Small intestine (tissue), 7 donors: ENCODE measurements around the gene TBX15. TPM values are rescaled to one million over a fixed set of nuclear protein-coding genes. Genes with fewer than 3 reads are reported as not detected.
A peak's percentile ranks its signal among the peaks of the same experiment; 100 is the strongest.

Experiments
- DNase-seq, 2 donors: peaks; one replicate each; pipeline versions ENCODE4 v3.0.0 to v3.0.0-alpha.2; 2013
- FAIRE-seq: peaks from 2 replicates; lab custom pipeline; 2012; peaks lifted over from hg19 to GRCh38; lab: Jason Lieb, UNC
- H3K27ac ChIP-seq, 3 donors: one replicate each; pipeline ENCODE4 v1.5.1; 2013; ENCODE audit warnings: low read length in 2 of 3, mild to moderate bottlenecking in 2 of 3, control low read depth in 1 of 3, inconsistent platforms in 1 of 3, low read depth in 1 of 3, moderate library complexity in 1 of 3
- H3K27me3 ChIP-seq, 3 donors: one replicate each; pipeline ENCODE4 v1.6.1; 2013; ENCODE audit warnings: low read length in 3 of 3, inconsistent platforms in 1 of 3; ENCODE audit not compliant: control insufficient read depth in 3 of 3, insufficient read depth in 3 of 3
- H3K36me3 ChIP-seq, 3 donors: one replicate each; pipeline ENCODE4 v1.6.1; 2013; ENCODE audit warnings: low read length in 3 of 3, inconsistent platforms in 1 of 3, low read depth in 1 of 3, mild to moderate bottlenecking in 1 of 3, moderate library complexity in 1 of 3; ENCODE audit not compliant: control insufficient read depth in 3 of 3, insufficient read depth in 2 of 3
- H3K4me1 ChIP-seq, 3 donors: one replicate each; pipeline ENCODE4 v1.6.1; 2013; ENCODE audit warnings: low read length in 2 of 3, inconsistent platforms in 1 of 3, low read depth in 1 of 3, mild to moderate bottlenecking in 1 of 3, moderate library complexity in 1 of 3; ENCODE audit not compliant: control insufficient read depth in 3 of 3, insufficient read depth in 2 of 3
- H3K4me3 ChIP-seq, 3 donors: one replicate each; pipeline ENCODE4 v1.5.1; 2013; ENCODE audit warnings: low read length in 3 of 3, control low read depth in 1 of 3, inconsistent platforms in 1 of 3, low read depth in 1 of 3, mild to moderate bottlenecking in 1 of 3, moderate library complexity in 1 of 3
- H3K9me3 ChIP-seq, 2 donors: one replicate each; pipeline ENCODE4 v1.6.1; 2013; ENCODE audit warnings: low read depth in 1 of 2, low read length in 1 of 2; ENCODE audit not compliant: control insufficient read depth in 2 of 2, insufficient read depth in 1 of 2
- WGBS, 3 donors: extraction: QIAGEN DNeasy Blood & Tissue Kit; methylation state at CpG; one replicate each; pipeline ENCODE4 v1.1.7; 2013; 5-methylcytosine and 5-hydroxymethylcytosine counted together
- polyA plus RNA-seq, 4 donors: library from polyadenylated mRNA; stranded (reverse) in 3 of 4; unstranded in 1 of 4; fragments of 200-250 nt in 3 of 4; fragments of 120-200 nt in 1 of 4; gene quantifications; one replicate each; pipeline versions ENCODE4 v1.2.1 to v1.2.3, GENCODE V29; 2013
- donor health status: healthy with polysubstance abuse.
- donor health status: control.
- donor health status: control.
- donor health status: Bipolar disorder and iron deficiency.
- donor health status: healthy.

Gene TBX15
- polyA plus RNA-seq, 4 donors: 0.09 to 0.18 TPM; not detected in 2

- Histone ChIP-seq H3K9me3 (peaks cover 0 to 11% of the 10 kb centered on the region in 2 donors), H3K27me3 (peaks cover 21 to 100% (median 88%) of the 10 kb centered on the region in 3 donors), H3K27ac (no peak overlapping the region), H3K4me1 (peaks cover 0 to 2% (median under 1%) of the 10 kb centered on the region in 3 donors), H3K4me3 (no peak overlapping the region), H3K36me3 (no peaks in the 10 kb centered on the region)
- 13 to 18% (median 15%) methylated on average over 4 of the region's 4 CpGs for WGBS, 3 donors
- no peak for DNase-seq
- FAIRE-seq: no peak
These were observed 3.3 kb upstream of the TBX15 start for GRCh38 chr1:118991448-118991847.

GRCh38 chr1:118990513-118991152, 2.5 kb upstream of the TBX15 start:
- DNase-seq (no peak), FAIRE-seq (no peak)
- Histone ChIP-seq H3K27ac (no peak overlapping the region), H3K9me3 (peaks cover 0 to 11% of the 10 kb centered on the region in 2 donors), H3K4me3 (no peak overlapping the region), H3K27me3 (peaks cover 28 to 100% (median 89%) of the 10 kb centered on the region in 3 donors), H3K36me3 (no peaks in the 10 kb centered on the region), H3K4me1 (peaks cover 0 to 4% (median 2%) of the 10 kb centered on the region in 3 donors)
- 34 to 40% (median 39%) methylated on average over 8 of the region's 8 CpGs for WGBS, 3 donors

- Histone ChIP-seq H3K4me3 (no peak overlapping the region), H3K27me3 (peaks cover 28 to 100% (median 91%) of the 10 kb centered on the region in 3 donors), H3K27ac (no peak overlapping the region), H3K9me3 (peaks cover 0 to 11% of the 10 kb centered on the region in 2 donors), H3K4me1 (peaks cover 0 to 7% (median 2%) of the 10 kb centered on the region in 3 donors), H3K36me3 (no peaks in the 10 kb centered on the region)
- no peak for DNase-seq
- 11 to 21% (median 15%) methylated on average over 18 to 22 of the region's 22 CpGs for WGBS, 3 donors
- no peak for FAIRE-seq
These were observed 1.8 kb upstream of the TBX15 start for GRCh38 chr1:118989878-118990378.

- 11 to 18% (median 16%) methylated on average over 44 of the region's 44 CpGs for WGBS, 3 donors
- Histone ChIP-seq H3K27ac (no peak overlapping the region), H3K9me3 (peaks cover 0 to 11% of the 10 kb centered on the region in 2 donors), H3K4me1 (peaks cover 0 to 14% (median 2%) of the 10 kb centered on the region in 3 donors), H3K4me3 (no peak overlapping the region), H3K27me3 (peaks cover 28 to 100% (median 91%) of the 10 kb centered on the region in 3 donors), H3K36me3 (no peaks in the 10 kb centered on the region)
- FAIRE-seq (no peak), DNase-seq (no peak)
These were observed 1.1 kb upstream of the TBX15 start for GRCh38 chr1:118989006-118989815.

- Histone ChIP-seq H3K4me1 (peaks cover 0 to 22% (median 2%) of the 10 kb centered on the region in 3 donors), H3K4me3 (no peak overlapping the region), H3K27ac (no peak overlapping the region), H3K36me3 (no peaks in the 10 kb centered on the region), H3K9me3 (peaks cover 0 to 13% of the 10 kb centered on the region in 2 donors), H3K27me3 (peaks cover 29 to 100% (median 91%) of the 10 kb centered on the region in 3 donors)
- 1 to 2% (median 2%) methylated on average over 62 to 65 of the region's 65 CpGs for WGBS, 3 donors
- FAIRE-seq: no peak
- peak in 1 of 2 donors; percentile 41 for DNase-seq
These were observed 516 bp downstream of the TBX15 start for GRCh38 chr1:118987468-118988185.

GRCh38 chr1:118986555-118987467, 1.3 kb downstream of the TBX15 start:
- no peak for FAIRE-seq
- Histone ChIP-seq H3K4me3 (no peak overlapping the region), H3K27me3 (peaks cover 29 to 100% (median 84%) of the 10 kb centered on the region in 3 donors), H3K9me3 (peaks cover 0 to 13% of the 10 kb centered on the region in 2 donors), H3K4me1 (peaks cover 0 to 22% (median 2%) of the 10 kb centered on the region in 3 donors), H3K36me3 (no peaks in the 10 kb centered on the region), H3K27ac (no peak overlapping the region)
- DNase-seq: no peak
- WGBS, 3 donors: 8 to 15% (median 13%) methylated on average over 42 of the region's 42 CpGs

- H3K4me1 ChIP-seq: peaks cover 0 to 22% (median 2%) of the 10 kb centered on the region in 3 donors
- no peaks in the 10 kb centered on the region for H3K36me3 ChIP-seq
- FAIRE-seq: no peak
- WGBS, 3 donors: 10 to 16% (median 13%) methylated on average over 34 of the region's 34 CpGs
- peaks cover 29 to 99% (median 78%) of the 10 kb centered on the region in 3 donors for H3K27me3 ChIP-seq
- DNase-seq: no peak
- H3K27ac ChIP-seq: no peak overlapping the region
- no peak overlapping the region for H3K4me3 ChIP-seq
- H3K9me3 ChIP-seq: peaks cover 0 to 13% of the 10 kb centered on the region in 2 donors
These were observed 2.2 kb downstream of the TBX15 start for GRCh38 chr1:118985640-118986554.
